ENCODE results near the gene IGF2BP2. TPM values are rescaled to one million over a fixed set of nuclear protein-coding genes. Genes with fewer than 3 reads are reported as not detected.

Gene IGF2BP2
- total RNA-seq, 1 donor from 2014 or later, result 60.8 TPM

DNA sequence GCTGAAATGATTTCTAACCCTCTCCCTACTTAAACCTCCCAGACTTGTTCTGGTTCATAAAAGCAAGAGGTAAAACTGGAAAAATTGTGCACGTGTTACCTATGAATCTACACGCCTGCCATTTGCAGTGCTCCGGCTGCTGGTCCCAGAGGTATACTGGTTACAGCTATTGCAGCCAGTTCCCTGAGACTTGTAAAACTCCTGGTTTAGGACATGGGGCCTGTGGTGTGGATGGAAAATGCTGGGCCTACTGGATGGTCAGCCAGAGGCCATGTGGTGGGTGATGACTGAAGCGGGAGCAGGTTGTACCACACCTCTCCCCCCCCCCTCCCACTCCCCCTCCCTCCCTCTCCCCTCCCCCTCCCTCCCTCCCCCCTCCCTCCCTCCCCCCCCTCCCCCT lies 193.7 kb downstream of the IGF2BP2 start:
- TF ChIP-seq, protein P1, sequence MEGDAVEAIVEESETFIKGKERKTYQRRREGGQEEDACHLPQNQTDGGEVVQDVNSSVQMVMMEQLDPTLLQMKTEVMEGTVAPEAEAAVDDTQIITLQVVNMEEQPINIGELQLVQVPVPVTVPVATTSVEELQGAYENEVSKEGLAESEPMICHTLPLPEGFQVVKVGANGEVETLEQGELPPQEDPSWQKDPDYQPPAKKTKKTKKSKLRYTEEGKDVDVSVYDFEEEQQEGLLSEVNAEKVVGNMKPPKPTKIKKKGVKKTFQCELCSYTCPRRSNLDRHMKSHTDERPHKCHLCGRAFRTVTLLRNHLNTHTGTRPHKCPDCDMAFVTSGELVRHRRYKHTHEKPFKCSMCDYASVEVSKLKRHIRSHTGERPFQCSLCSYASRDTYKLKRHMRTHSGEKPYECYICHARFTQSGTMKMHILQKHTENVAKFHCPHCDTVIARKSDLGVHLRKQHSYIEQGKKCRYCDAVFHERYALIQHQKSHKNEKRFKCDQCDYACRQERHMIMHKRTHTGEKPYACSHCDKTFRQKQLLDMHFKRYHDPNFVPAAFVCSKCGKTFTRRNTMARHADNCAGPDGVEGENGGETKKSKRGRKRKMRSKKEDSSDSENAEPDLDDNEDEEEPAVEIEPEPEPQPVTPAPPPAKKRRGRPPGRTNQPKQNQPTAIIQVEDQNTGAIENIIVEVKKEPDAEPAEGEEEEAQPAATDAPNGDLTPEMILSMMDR (IDR thresholded peaks at IDR 0.05), result no peak
- Mint-ChIP-seq H3K9me3 (ENCODE audit: low read depth) (no peaks in the 10 kb centered on the region), H3K27me3 (ENCODE audit: low read depth) (no peaks in the 10 kb centered on the region), H3K4me1 (ENCODE audit: low read depth) (peaks cover 25% of the 10 kb centered on the region), H3K36me3 (ENCODE audit: low read depth) (peaks cover 8% of the 10 kb centered on the region), H3K4me3 (ENCODE audit: unreplicated experiment) (no peak overlapping the region), H3K27ac (ENCODE audit: unreplicated experiment) (peak overlapping the region; percentile 83)
- no peak for DNase-seq (ENCODE audit: low spot score)

DNA sequence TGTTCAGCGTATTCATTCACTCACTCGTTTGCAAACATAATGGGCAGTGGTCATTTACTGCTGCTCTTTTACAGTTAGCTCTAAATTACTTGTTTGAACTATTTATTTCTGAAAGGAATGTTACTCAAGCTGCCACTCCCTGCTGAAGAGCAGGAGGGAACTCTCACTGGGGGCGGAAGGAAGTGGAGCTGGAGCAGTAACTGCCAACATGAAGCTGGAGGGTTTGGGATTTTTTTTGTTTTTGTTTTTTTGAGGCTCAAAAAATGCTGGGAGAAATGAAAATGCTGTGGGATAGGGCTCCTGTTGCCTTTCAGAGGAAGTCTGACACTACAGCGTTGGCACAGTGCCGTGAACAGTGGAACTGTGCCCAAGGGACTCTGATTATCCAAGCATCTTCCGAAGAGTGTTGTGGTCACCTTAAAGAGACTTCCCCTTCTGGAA lies 194.6 kb downstream of the IGF2BP2 start:
- no peaks in the 10 kb centered on the region for H3K9me3 Mint-ChIP-seq (ENCODE audit: low read depth)
- TF ChIP-seq, protein P1 (IDR thresholded peaks at IDR 0.05), result no peak
- H3K36me3 Mint-ChIP-seq (ENCODE audit: low read depth), result peaks cover 8% of the 10 kb centered on the region
- no peaks in the 10 kb centered on the region for H3K27me3 Mint-ChIP-seq (ENCODE audit: low read depth)
- DNase-seq (ENCODE audit: low spot score), result no peak
- H3K4me1 Mint-ChIP-seq (ENCODE audit: low read depth), result peaks cover 21% of the 10 kb centered on the region
- H3K4me3 Mint-ChIP-seq (ENCODE audit: unreplicated experiment), result no peak overlapping the region
- peak overlapping the region; percentile 83 for H3K27ac Mint-ChIP-seq (ENCODE audit: unreplicated experiment)

DNA sequence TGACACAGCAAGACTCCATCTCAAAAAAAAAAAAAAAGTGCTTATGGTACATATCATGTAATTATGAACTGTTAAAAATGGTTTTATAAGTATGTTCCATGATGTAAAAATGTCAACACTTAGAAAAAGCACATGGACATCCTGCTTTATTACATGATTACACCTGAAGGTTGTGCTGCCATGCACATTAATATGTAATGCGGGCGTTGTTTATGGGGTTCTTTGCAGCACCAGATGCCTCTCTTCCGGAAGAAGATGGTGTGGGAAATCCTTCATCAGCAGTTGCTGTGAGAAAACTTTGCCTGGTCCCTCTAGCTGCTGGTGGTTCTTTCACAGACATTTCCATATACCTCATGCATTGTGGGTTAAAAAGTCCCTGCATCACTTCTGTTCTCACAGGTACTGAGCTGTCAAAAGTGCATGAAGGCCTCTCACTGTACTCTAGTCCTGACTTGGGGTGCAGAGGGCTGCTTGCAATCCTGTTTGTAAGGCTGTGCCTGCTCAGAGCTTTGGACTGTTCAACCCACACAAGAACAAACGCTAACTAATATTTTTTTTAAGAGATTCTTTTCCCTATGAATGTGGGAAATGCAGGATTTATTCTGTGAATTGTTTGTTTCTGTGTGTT lies 195.2 kb downstream of the IGF2BP2 start:
- Mint-ChIP-seq H3K9me3 (ENCODE audit: low read depth) (no peaks in the 10 kb centered on the region), H3K27ac (ENCODE audit: unreplicated experiment) (peak overlapping the region; percentile 83), H3K4me3 (ENCODE audit: unreplicated experiment) (no peak overlapping the region), H3K36me3 (ENCODE audit: low read depth) (peaks cover 9% of the 10 kb centered on the region), H3K27me3 (ENCODE audit: low read depth) (no peaks in the 10 kb centered on the region), H3K4me1 (ENCODE audit: low read depth) (peaks cover 20% of the 10 kb centered on the region)
- TF ChIP-seq, protein P1 (IDR thresholded peaks at IDR 0.05), result no peak
- no peak for DNase-seq (ENCODE audit: low spot score)

DNA sequence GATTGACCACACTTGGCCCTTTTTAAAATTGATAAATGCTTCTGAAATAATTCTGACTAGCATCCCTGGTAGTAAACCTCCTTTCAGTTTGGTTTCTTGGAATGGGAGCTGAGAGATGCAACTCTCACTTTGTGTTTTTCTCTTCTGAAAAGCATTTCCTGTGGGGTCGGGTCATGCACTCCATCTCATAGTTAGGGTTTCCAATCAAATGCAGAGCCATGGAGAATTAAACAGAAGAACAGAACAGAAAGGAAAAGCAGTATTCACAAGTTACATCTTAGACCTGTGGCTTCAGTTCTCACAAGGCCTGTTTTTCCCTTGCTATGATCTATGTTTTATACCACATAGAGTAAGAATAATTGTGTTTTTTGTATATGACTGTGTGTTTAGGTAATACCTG lies 199.1 kb downstream of the IGF2BP2 start:
- TF ChIP-seq, protein P1 (IDR thresholded peaks at IDR 0.05), result no peak
- peaks cover 20% of the 10 kb centered on the region for H3K36me3 Mint-ChIP-seq (ENCODE audit: low read depth)
- no peak overlapping the region for H3K27ac Mint-ChIP-seq (ENCODE audit: unreplicated experiment)

DNA sequence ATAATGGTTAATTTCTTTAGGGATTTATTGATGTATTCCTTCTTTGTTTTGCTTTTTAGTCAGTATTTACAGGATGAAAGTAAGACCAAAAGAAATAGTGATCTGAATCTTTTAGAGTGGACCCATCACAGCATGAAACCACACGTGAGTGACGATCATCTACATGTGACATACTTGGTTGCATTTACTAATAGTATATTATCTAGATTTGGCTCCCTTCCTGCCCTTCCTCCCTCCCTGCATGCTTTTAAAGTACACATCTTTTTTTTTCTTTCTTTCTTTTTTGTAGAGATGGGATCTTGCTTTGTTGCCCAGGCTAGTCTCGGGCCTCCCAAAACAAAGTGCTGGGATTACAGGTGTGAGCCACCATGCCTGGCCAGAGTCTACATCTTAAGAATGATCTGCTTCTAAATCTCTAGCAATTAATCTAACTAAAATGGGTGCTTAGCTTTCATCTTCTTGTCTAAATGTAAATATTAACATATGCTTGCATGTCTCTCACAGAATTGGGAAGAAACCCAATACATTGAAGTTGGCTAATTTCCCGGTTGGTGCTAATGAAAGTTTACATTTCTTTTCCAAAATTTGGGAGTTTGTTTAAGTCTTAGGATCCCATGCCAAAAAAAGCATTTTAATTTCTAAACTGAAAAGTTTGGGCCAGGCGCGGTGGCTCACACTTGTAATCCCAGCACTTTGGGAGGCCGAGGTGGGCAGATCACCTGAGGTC lies 200.7 kb downstream of the IGF2BP2 start:
- Mint-ChIP-seq H3K36me3 (ENCODE audit: low read depth) (peaks cover 22% of the 10 kb centered on the region), H3K4me1 (ENCODE audit: low read depth) (no peaks in the 10 kb centered on the region), H3K4me3 (ENCODE audit: unreplicated experiment) (no peak overlapping the region), H3K9me3 (ENCODE audit: low read depth) (no peaks in the 10 kb centered on the region), H3K27me3 (ENCODE audit: low read depth) (no peaks in the 10 kb centered on the region), H3K27ac (ENCODE audit: unreplicated experiment) (no peak overlapping the region)
- TF ChIP-seq, protein P1 (IDR thresholded peaks at IDR 0.05), result no peak
- DNase-seq (ENCODE audit: low spot score), result no peak

More for the DNA sequence above, 199.1 kb downstream of the IGF2BP2 start:
- H3K27me3 Mint-ChIP-seq (ENCODE audit: low read depth), result no peaks in the 10 kb centered on the region
- no peak for DNase-seq (ENCODE audit: low spot score)
- no peak overlapping the region for H3K4me3 Mint-ChIP-seq (ENCODE audit: unreplicated experiment)
- H3K4me1 Mint-ChIP-seq (ENCODE audit: low read depth), result peaks cover 14% of the 10 kb centered on the region
- no peaks in the 10 kb centered on the region for H3K9me3 Mint-ChIP-seq (ENCODE audit: low read depth)

Data from chondrocyte (in vitro differentiated cells).